Ectodermal cell (in vitro differentiated cells): ENCODE data around the gene IBTK.

Experiments
- H3K27ac ChIP-seq: 2 replicates; pipeline ENCODE4 v1.7.0; 2013; ENCODE audit warnings: mild to moderate bottlenecking, low read depth, low read length; ENCODE audit not compliant: insufficient read depth, poor library complexity, severe bottlenecking
- H3K27me3 ChIP-seq: 2 replicates; pipeline ENCODE4 v1.7.0; 2013; ENCODE audit warnings: mild to moderate bottlenecking, low read length; ENCODE audit not compliant: insufficient read depth, control insufficient read depth, poor library complexity, severe bottlenecking
- H3K36me3 ChIP-seq: one replicate; pipeline ENCODE4 v1.7.0; 2013; ENCODE audit warnings: low read length; ENCODE audit not compliant: control insufficient read depth, insufficient read depth
- H3K4me1 ChIP-seq: one replicate; pipeline ENCODE4 v1.7.0; 2013; ENCODE audit warnings: low read length; ENCODE audit not compliant: control insufficient read depth, insufficient read depth
- H3K4me3 ChIP-seq: 2 replicates; pipeline ENCODE4 v1.7.0; 2013; ENCODE audit warnings: low read depth, low read length, control low read depth; ENCODE audit not compliant: insufficient read depth
- H3K9me3 ChIP-seq: 2 replicates; pipeline ENCODE4 v1.7.0; 2013; ENCODE audit warnings: mild to moderate bottlenecking, low read length, moderate library complexity; ENCODE audit not compliant: control insufficient read depth
- WGBS, 2 experiments: methylation state at CpG; one replicate each; pipeline ENCODE4 v1.1.7; 2013; ENCODE audit warnings: missing lambda C conversion rate in 2 of 2; 5-methylcytosine and 5-hydroxymethylcytosine counted together

Gene IBTK

GRCh38 chr6:82246370-82246769, 1.2 kb downstream of the IBTK start:
- peak overlapping the region; percentile 81 for H3K4me3 ChIP-seq
- H3K4me1 ChIP-seq, result peaks cover 10% of the 10 kb centered on the region
- H3K36me3 ChIP-seq, result no peaks in the 10 kb centered on the region
- no peak overlapping the region for H3K27ac ChIP-seq
- no peaks in the 10 kb centered on the region for H3K27me3 ChIP-seq
- no peaks in the 10 kb centered on the region for H3K9me3 ChIP-seq
- 90% methylated on average over 12 of the region's 12 CpGs for WGBS, 2 experiments

- Histone ChIP-seq H3K36me3 (no peaks in the 10 kb centered on the region), H3K9me3 (no peaks in the 10 kb centered on the region), H3K4me3 (no peak overlapping the region), H3K27ac (no peak overlapping the region), H3K4me1 (peaks cover 10% of the 10 kb centered on the region), H3K27me3 (no peaks in the 10 kb centered on the region)
- 94 to 96% methylated on average over 4 of the region's 4 CpGs for WGBS, 2 experiments
Measured at GRCh38 chr6:82245376-82245775, 2.2 kb downstream of the IBTK start.

- Histone ChIP-seq H3K4me1 (peaks cover 15% of the 10 kb centered on the region), H3K9me3 (no peaks in the 10 kb centered on the region), H3K36me3 (no peaks in the 10 kb centered on the region), H3K27ac (no peak overlapping the region), H3K4me3 (no peak overlapping the region), H3K27me3 (no peaks in the 10 kb centered on the region)
- 89 to 99% methylated on average over 2 to 4 of the region's 4 CpGs for WGBS, 2 experiments
Measured at GRCh38 chr6:82243884-82244283, 3.7 kb downstream of the IBTK start.

DNA sequence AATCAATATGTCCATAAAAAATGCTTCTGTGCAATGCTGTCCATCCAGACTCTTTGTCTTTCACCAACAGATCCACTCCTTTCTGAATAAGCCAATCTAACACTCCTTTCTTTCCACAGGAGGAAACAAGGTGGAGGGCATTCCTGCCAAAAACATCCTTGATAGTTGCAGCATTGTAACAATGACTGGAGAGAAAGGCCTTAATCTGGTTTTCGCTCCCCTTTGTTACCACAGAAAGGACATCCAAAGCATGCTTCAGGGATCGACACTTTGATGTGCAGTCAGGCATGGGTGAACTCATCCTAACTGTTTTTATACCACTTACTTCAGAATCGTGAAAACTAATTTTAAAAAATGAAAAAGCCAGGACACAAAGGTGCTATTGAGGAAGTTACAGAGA, 7.4 kb downstream of the IBTK start:
- Histone ChIP-seq H3K27ac (peak overlapping the region; percentile 17), H3K4me3 (no peak overlapping the region), H3K36me3 (no peaks in the 10 kb centered on the region), H3K9me3 (no peaks in the 10 kb centered on the region), H3K4me1 (peaks cover 5% of the 10 kb centered on the region), H3K27me3 (no peaks in the 10 kb centered on the region)
- WGBS, 2 experiments, result 48 to 51% methylated on average over 3 of the region's 3 CpGs

DNA sequence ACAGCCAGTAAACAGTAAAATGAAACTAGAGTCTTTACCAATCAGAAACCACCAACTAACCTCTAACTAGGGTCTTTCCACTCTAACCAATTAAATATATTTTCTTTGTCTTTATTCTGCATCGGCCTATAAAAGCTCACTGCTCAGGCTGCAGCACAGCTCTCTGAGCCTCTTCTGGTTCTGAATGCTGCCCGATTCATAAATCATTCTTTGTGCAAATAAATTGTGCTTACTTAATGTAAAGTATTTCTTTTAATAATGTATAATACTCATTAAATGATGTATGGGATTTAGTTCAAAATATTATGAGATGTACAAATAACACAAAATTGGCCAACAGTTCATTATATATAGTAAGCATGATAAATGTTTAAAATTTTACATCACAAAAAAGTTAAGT, 7.9 kb downstream of the IBTK start:
- Histone ChIP-seq H3K27me3 (no peaks in the 10 kb centered on the region), H3K4me3 (no peak overlapping the region), H3K9me3 (no peaks in the 10 kb centered on the region), H3K36me3 (no peaks in the 10 kb centered on the region), H3K27ac (no peak overlapping the region), H3K4me1 (peaks cover 5% of the 10 kb centered on the region)
- 90 to 99% methylated on average over 1 to 2 of the region's 2 CpGs for WGBS, 2 experiments

GRCh38 chr6:82237013-82237412, 10.5 kb downstream of the IBTK start:
- Histone ChIP-seq H3K4me1 (peaks cover 5% of the 10 kb centered on the region), H3K27ac (no peak overlapping the region), H3K4me3 (no peak overlapping the region), H3K36me3 (no peaks in the 10 kb centered on the region), H3K9me3 (no peaks in the 10 kb centered on the region), H3K27me3 (no peaks in the 10 kb centered on the region)
- 95 to 96% methylated on average over 1 of the region's 1 CpG for WGBS, 2 experiments

GRCh38 chr6:82227770-82228169, 19.8 kb downstream of the IBTK start:
- no peak overlapping the region for H3K27ac ChIP-seq
- no peak overlapping the region for H3K4me3 ChIP-seq
- peaks cover 12% of the 10 kb centered on the region for H3K36me3 ChIP-seq
- H3K9me3 ChIP-seq, result no peaks in the 10 kb centered on the region
- no peaks in the 10 kb centered on the region for H3K4me1 ChIP-seq
- WGBS, 2 experiments, result no CpG with 5 or more reads among the region's 1 CpG
- no peaks in the 10 kb centered on the region for H3K27me3 ChIP-seq

- Histone ChIP-seq H3K4me1 (no peaks in the 10 kb centered on the region), H3K9me3 (no peaks in the 10 kb centered on the region), H3K27ac (no peak overlapping the region), H3K36me3 (peaks cover 16% of the 10 kb centered on the region), H3K4me3 (no peak overlapping the region), H3K27me3 (no peaks in the 10 kb centered on the region)
- 90 to 100% methylated on average over 2 of the region's 2 CpGs for WGBS, 2 experiments
Measured at GRCh38 chr6:82220167-82220566, 27.4 kb downstream of the IBTK start.

DNA sequence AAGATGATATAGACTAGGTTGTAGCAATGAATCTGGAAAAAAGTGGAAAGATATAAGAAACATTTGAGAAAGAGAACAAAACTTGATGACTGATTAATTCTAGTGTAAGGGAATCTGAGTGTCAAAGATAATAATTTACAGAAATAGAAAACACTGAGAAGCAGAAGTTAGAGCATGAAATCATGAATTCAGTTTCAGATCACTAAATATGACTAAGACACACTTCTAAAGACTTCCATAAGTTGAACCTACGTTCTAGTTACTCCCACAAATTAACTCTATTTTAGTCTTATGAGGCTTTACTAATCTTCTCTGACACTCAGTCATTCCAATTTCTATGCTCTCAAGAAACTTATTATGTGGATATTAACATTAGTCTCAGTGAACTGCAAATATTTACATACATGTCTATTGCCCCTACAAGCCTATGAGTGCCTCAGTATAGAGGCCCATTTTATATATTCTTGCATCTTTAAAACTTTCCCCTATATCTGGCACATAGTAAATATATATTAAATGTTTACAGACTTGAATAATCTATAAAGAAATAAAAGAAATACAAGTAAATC, 30.4 kb downstream of the IBTK start:
- H3K27me3 ChIP-seq, result no peaks in the 10 kb centered on the region
- H3K4me1 ChIP-seq, result no peaks in the 10 kb centered on the region
- 92 to 96% methylated on average over 1 of the region's 1 CpG for WGBS, 2 experiments
- H3K9me3 ChIP-seq, result no peaks in the 10 kb centered on the region
- peaks cover 17% of the 10 kb centered on the region for H3K36me3 ChIP-seq
- no peak overlapping the region for H3K4me3 ChIP-seq
- no peak overlapping the region for H3K27ac ChIP-seq

DNA sequence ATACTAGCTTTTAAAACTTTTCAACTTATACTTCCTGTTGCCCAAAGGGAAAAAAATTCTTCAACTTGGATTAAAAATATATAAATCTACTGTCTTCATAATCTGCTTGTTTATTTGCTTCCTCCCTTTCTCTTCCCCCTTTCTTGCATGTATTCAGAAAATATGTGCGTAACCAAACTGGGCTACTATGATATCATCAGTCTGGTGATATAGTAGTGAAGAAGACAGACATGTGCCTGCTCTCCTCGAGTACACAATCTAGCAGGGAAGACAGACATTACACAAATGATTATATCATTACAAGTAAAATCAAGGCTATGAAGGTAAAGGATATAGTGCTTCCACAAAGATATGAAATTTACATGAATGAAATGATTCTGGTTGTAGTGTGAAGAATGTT, 31.0 kb downstream of the IBTK start:
- Histone ChIP-seq H3K27me3 (no peaks in the 10 kb centered on the region), H3K9me3 (no peaks in the 10 kb centered on the region), H3K4me1 (no peaks in the 10 kb centered on the region), H3K4me3 (no peak overlapping the region), H3K36me3 (peaks cover 17% of the 10 kb centered on the region), H3K27ac (no peak overlapping the region)
- WGBS, 2 experiments, result 90% methylated on average over 2 of the region's 2 CpGs; no CpG with 5 or more reads in 1 of the 2 experiments

GRCh38 chr6:82211326-82211725, 36.2 kb downstream of the IBTK start:
- H3K4me3 ChIP-seq, result no peak overlapping the region
- H3K4me1 ChIP-seq, result no peaks in the 10 kb centered on the region
- H3K9me3 ChIP-seq, result no peaks in the 10 kb centered on the region
- 100% methylated on average over 1 to 2 of the region's 2 CpGs for WGBS, 2 experiments
- H3K36me3 ChIP-seq, result peaks cover 25% of the 10 kb centered on the region
- H3K27ac ChIP-seq, result no peak overlapping the region
- H3K27me3 ChIP-seq, result no peaks in the 10 kb centered on the region
